GM12878 (cell line): ENCODE data around the gene KRTAP5-11. TPM values are rescaled to one million over a fixed set of nuclear protein-coding genes. Genes with fewer than 3 reads are reported as not detected.
A peak's percentile ranks its signal among the peaks of the same experiment; 100 is the strongest.

Experiments
- ATAC-seq: fragments of 200-7000 bp; cut with Tn5 transposase; 3 replicates; pipeline ENCODE4 v1.9.1; 2020; ENCODE audit warnings: mild to moderate bottlenecking, moderate library complexity
- BruUV-seq: library from RNA; stranded (reverse); fragments of 400-500 nt; replicated peaks from 2 replicates; lab custom pipeline; 2021; lab: Mats Ljungman, UMichigan
- CTCF ChIA-PET: fragments of 300-600 bp; sonication (Branson Sonifier 250); formaldehyde crosslinking; extraction: SDS; loops from one replicate; lab custom pipeline; 2021; ENCODE audit warnings: inconsistent platforms; lab: Yijun Ruan, JAX
- POLR2A ChIA-PET: fragments of 350-600 bp; formaldehyde crosslinking; extraction: SDS; loops from one replicate; lab custom pipeline; 2021; ENCODE audit warnings: inconsistent platforms; lab: Charles Lee
- RAD21 ChIA-PET: fragments of 300-600 bp; sonication (Branson Sonifier 250); formaldehyde crosslinking; loops from one replicate; lab custom pipeline; 2023; ENCODE audit warnings: antibody characterized with exemption; ENCODE audit not compliant: unreplicated experiment; lab: Charles Lee
- SMC1A ChIA-PET: fragments of 300-600 bp; sonication (Branson Sonifier 250); formaldehyde crosslinking; loops from one replicate; lab custom pipeline; 2023; ENCODE audit not compliant: unreplicated experiment, uncharacterized antibody; lab: Charles Lee
- DNase-seq: peaks from one replicate; pipeline ENCODE4 v3.0.0-alpha.2; 2011; ENCODE audit warnings: low read depth, low spot score
- FAIRE-seq: peaks from 3 replicates; lab custom pipeline; 2011; peaks lifted over from hg19 to GRCh38; lab: Jason Lieb, UNC
- H2AFZ ChIP-seq: 2 replicates; pipeline ENCODE4 v1.6.0; 2011; ENCODE audit warnings: low read depth, low read length, control low read depth; ENCODE audit not compliant: control insufficient read depth
- H3K27ac ChIP-seq: 2 replicates; pipeline ENCODE4 v1.5.1; 2011; ENCODE audit warnings: control low read depth; ENCODE audit not compliant: control insufficient read depth, insufficient read depth
- H3K27me3 ChIP-seq, 2 experiments: replicated peaks in 1 of 2; 2 replicates each; pipeline versions ENCODE4 v1.6.0 to v1.6.1; 2011; ENCODE audit warnings: low read length in 1 of 2; ENCODE audit not compliant: control insufficient read depth in 2 of 2, insufficient read depth in 2 of 2
- H3K36me3 ChIP-seq, 2 experiments: 2 replicates each; pipeline ENCODE4 v1.5.1; 2011; ENCODE audit warnings: low read length in 1 of 2; ENCODE audit not compliant: control insufficient read depth in 2 of 2, insufficient read depth in 2 of 2
- H3K4me1 ChIP-seq: 2 replicates; pipeline ENCODE4 v1.6.1; 2011; ENCODE audit warnings: mild to moderate bottlenecking, low read length, moderate library complexity, mixed read lengths; ENCODE audit not compliant: control insufficient read depth, insufficient read depth
- H3K4me2 ChIP-seq: 2 replicates; pipeline ENCODE4 v1.6.0; 2011; ENCODE audit warnings: control low read depth; ENCODE audit not compliant: control insufficient read depth, insufficient read depth
- H3K4me3 ChIP-seq: fragments of 200-600 bp; sonication (generic); 2 replicates; pipeline ENCODE4 v1.5.1; 2016
- H3K79me2 ChIP-seq: 2 replicates; pipeline ENCODE4 v1.6.0; 2011; ENCODE audit warnings: low read length; ENCODE audit not compliant: control insufficient read depth, insufficient read depth
- H3K9ac ChIP-seq: 2 replicates; pipeline ENCODE4 v1.8.0; 2011; ENCODE audit warnings: low read length, control low read depth, mixed read lengths; ENCODE audit not compliant: control insufficient read depth, insufficient read depth
- H3K9me3 ChIP-seq: replicated peaks from 3 replicates; pipeline ENCODE4 v1.5.1; 2011; ENCODE audit warnings: mild to moderate bottlenecking, low read length; ENCODE audit not compliant: control insufficient read depth, insufficient read depth
- H4K20me1 ChIP-seq: 2 replicates; pipeline ENCODE4 v1.6.0; 2011; ENCODE audit not compliant: control insufficient read depth, insufficient read depth
- BACH1 ChIP-seq: fragments of 450-650 bp; IDR thresholded peaks from 2 replicates; pipeline ENCODE4 v1.6.1; 2017; ENCODE audit warnings: mild to moderate bottlenecking, borderline replicate concordance
- BCL3 ChIP-seq: IDR thresholded peaks from 2 replicates; pipeline ENCODE4 v1.6.1; 2011; ENCODE audit warnings: borderline replicate concordance, low read depth, mild to moderate bottlenecking, moderate library complexity, low read length; ENCODE audit not compliant: insufficient read depth, poor library complexity, severe bottlenecking
- CREB1 ChIP-seq: IDR thresholded peaks from 2 replicates; pipeline ENCODE4 v1.6.1; 2012; ENCODE audit warnings: low read depth, mild to moderate bottlenecking, inconsistent platforms
- E2F4 ChIP-seq: IDR thresholded peaks from 2 replicates; pipeline ENCODE4 v1.6.1; 2012; ENCODE audit warnings: low read depth, low read length, improper control_type of control experiment
- E4F1 ChIP-seq: fragments of 450-650 bp; IDR thresholded peaks from 2 replicates; pipeline ENCODE4 v1.6.1; 2018; ENCODE audit warnings: borderline replicate concordance, mild to moderate bottlenecking; ENCODE audit not compliant: partially characterized antibody
- EED ChIP-seq: sonication (generic); IDR thresholded peaks from 2 replicates; pipeline ENCODE4 v1.6.1; 2016; ENCODE audit warnings: antibody characterized with exemption, low read depth
- EP300 ChIP-seq, 2 experiments: fragments of 150-350 bp in 1 of 2; IDR thresholded peaks; 2 replicates each; pipeline ENCODE4 v1.6.1; 2011 to 2012; ENCODE audit warnings: low read depth in 2 of 2, low read length in 2 of 2, borderline replicate concordance in 1 of 2, improper control_type of control experiment in 1 of 2, inconsistent platforms in 1 of 2; ENCODE audit not compliant: control insufficient read depth in 1 of 2
- IKZF2 ChIP-seq, 2 experiments: fragments of 450-650 bp; IDR thresholded peaks; 2 replicates each; pipeline ENCODE4 v1.6.1; 2017; ENCODE audit warnings: mild to moderate bottlenecking in 2 of 2, moderate library complexity in 2 of 2
- JUNB ChIP-seq: IDR thresholded peaks from 2 replicates; pipeline ENCODE4 v1.6.1; 2016; ENCODE audit warnings: antibody characterized with exemption, mild to moderate bottlenecking
- NFIC ChIP-seq: IDR thresholded peaks from 2 replicates; pipeline ENCODE4 v1.6.1; 2012; ENCODE audit warnings: low read depth, mild to moderate bottlenecking, inconsistent platforms, low read length, moderate library complexity
- RELA ChIP-seq: fragments of 450-650 bp; IDR thresholded peaks from 2 replicates; pipeline ENCODE4 v1.8.0; 2014; ENCODE audit warnings: borderline replicate concordance; ENCODE audit not compliant: partially characterized antibody
- RUNX3 ChIP-seq: IDR thresholded peaks from 2 replicates; pipeline ENCODE4 v1.6.1; 2012; ENCODE audit warnings: low read length, inconsistent platforms
- SPI1 ChIP-seq: IDR thresholded peaks from 2 replicates; pipeline ENCODE4 v1.6.1; 2011; ENCODE audit warnings: low read depth, mild to moderate bottlenecking, low read length, moderate library complexity, borderline replicate concordance; ENCODE audit not compliant: insufficient read depth
- ZNF274 ChIP-seq: IDR thresholded peaks from one replicate; pipeline ENCODE4 v1.8.0; 2011; ENCODE audit not compliant: insufficient read length, insufficient read depth
- ZZZ3 ChIP-seq: IDR thresholded peaks from 2 replicates; pipeline ENCODE4 v1.6.1; 2011; ENCODE audit warnings: low read depth; ENCODE audit not compliant: control insufficient read depth, insufficient read length
- WGBS: methylation state at CpG from one replicate; pipeline ENCODE4 v1.1.6; 2016; ENCODE audit warnings: low lambda C conversion rate; ENCODE audit not compliant: insufficient replicate concordance, insufficient coverage; ENCODE audit errors: missing lambda C conversion rate; 5-methylcytosine and 5-hydroxymethylcytosine counted together
- in situ Hi-C: fragments of 300-500 bp; cut with MboI; formaldehyde crosslinking; loops from 9 replicates; pipeline ENCODE4 v1.14.3; 2018; ENCODE audit warnings: mixed read lengths
- intact Hi-C: fragments of 100-400 bp; cut with micrococcal nuclease; formaldehyde crosslinking; loops from one replicate; pipeline ENCODE4 v1.14.2; 2022; ENCODE audit not compliant: unreplicated experiment
- polyA plus RNA-seq, 11 experiments: library from polyadenylated mRNA; depleted of rRNA in 4 of 11; unstranded in 6 of 11; stranded (reverse) in 5 of 11; fragments of >200 nt; fragmentation: Nextera tagmentation in 4 of 11; fragmentation: Illumina TruSeq in 1 of 11; extraction: Ambion mirVana in 4 of 11; extraction: Trizol in 1 of 11; gene quantifications; 1 replicate in 1 of 11; 2 replicates in 10 of 11; pipeline versions ENCODE4 v1.2.1 to v1.2.3, GENCODE V29; 2011 to 2016; ENCODE audit warnings: inconsistent platforms in 2 of 11, missing spikeins in 2 of 11, low read depth in 1 of 11
- total RNA-seq, 4 experiments: library from RNA; depleted of rRNA in 3 of 4; stranded (reverse); fragments of >200 nt in 3 of 4; fragmentation: Illumina TruSeq in 1 of 4; extraction: Trizol in 1 of 4; gene quantifications; 2 replicates each; pipeline versions ENCODE4 v1.2.1 to v1.2.3, GENCODE V29; 2013 to 2021

Gene KRTAP5-11
- total and polyA plus RNA-seq, 10 of the 15 experiments (the other 5 are each of a cell fraction or from before 2014, with no cell fraction given) = not detected

- TF ChIP-seq E4F1 (no peak), ZNF274 (no peak), CREB1 (no peak), ZZZ3 (no peak), EP300 (IDR thresholded peaks at IDR 0.05; ENCODE audit: borderline replicate concordance in 1 of 2, control insufficient read depth in 1 of 2, low read depth in 2 of 2, low read length in 2 of 2) (no peak)
These were observed 27.7 kb downstream of the KRTAP5-11 start (continued) for GRCh38 chr11:71554996-71555395.

- H4K20me1 ChIP-seq = no peaks in the 10 kb centered on the region
- CTCF ChIA-PET = interaction anchor here (1.4 kb wide), 1 partner anchor 11 kb away, joined by 7 read pairs; no protein-coding TSS in a partner anchor
- WGBS = 4% methylated on average over 1 of the region's 1 CpG
- no TSS peak for BruUV-seq
- no peak overlapping the region for H2AFZ ChIP-seq
- H3K4me2 ChIP-seq = no peak overlapping the region
- POLR2A ChIA-PET = no interaction called here
- FAIRE-seq (no peak), ATAC-seq (peak; percentile 24; the same call in 2 of the 3 replicates), DNase-seq (no peak)
- SMC1A ChIA-PET = no interaction called here
- H3K4me3 ChIP-seq = no peak overlapping the region
- intact Hi-C loops (no loop called here), in situ Hi-C loops (no loop called here)
- H3K9me3 ChIP-seq = no peaks in the 10 kb centered on the region
- no peaks in the 10 kb centered on the region for H3K79me2 ChIP-seq
- peaks cover 16% of the 10 kb centered on the region for H3K4me1 ChIP-seq
- RAD21 ChIA-PET = no interaction called here
- no peaks in the 10 kb centered on the region for H3K36me3 ChIP-seq
- H3K27ac ChIP-seq = no peak overlapping the region
- H3K27me3 ChIP-seq = no peaks in the 10 kb centered on the region
- peak; percentile 53; the same call in 1 of the 2 replicates for TF ChIP-seq BACH1
- peak; percentile 48; the same call in 1 of the 2 replicates for TF ChIP-seq NFIC
- peak; percentile 75 for TF ChIP-seq JUNB
- TF ChIP-seq SPI1 = peak; percentile 43; the same call in 1 of the 2 replicates
- 0 out of 2 replicates have a peak, but pooled peaks have one; percentile 46 for TF ChIP-seq EED
- peak; percentile 33; the same call in 1 of the 2 replicates for TF ChIP-seq RUNX3
- peak; percentile 22 to 37; a peak in 2 of 4 replicates for TF ChIP-seq IKZF2 (IDR thresholded peaks at IDR 0.05)
- no peak for TF ChIP-seq BCL3
- no peak for TF ChIP-seq E2F4
- TF ChIP-seq RELA = no peak
- TF ChIP-seq, all 136 proteins: peak for 7
- H3K9ac ChIP-seq = no peak overlapping the region
These were observed 31.0 kb downstream of the KRTAP5-11 start for GRCh38 chr11:71551711-71552110.
